Measurements from ENCODE around the gene KIF3C. TPM values are rescaled to one million over a fixed set of nuclear protein-coding genes. Genes with fewer than 3 reads are reported as not detected.

The KIF3C gene
- total and polyA plus RNA-seq, 9 of the 15 experiments (the other 6 are each of a cell fraction or from before 2014, with no cell fraction given): 0.69 to 6.7 (median 3.3) TPM

DNA sequence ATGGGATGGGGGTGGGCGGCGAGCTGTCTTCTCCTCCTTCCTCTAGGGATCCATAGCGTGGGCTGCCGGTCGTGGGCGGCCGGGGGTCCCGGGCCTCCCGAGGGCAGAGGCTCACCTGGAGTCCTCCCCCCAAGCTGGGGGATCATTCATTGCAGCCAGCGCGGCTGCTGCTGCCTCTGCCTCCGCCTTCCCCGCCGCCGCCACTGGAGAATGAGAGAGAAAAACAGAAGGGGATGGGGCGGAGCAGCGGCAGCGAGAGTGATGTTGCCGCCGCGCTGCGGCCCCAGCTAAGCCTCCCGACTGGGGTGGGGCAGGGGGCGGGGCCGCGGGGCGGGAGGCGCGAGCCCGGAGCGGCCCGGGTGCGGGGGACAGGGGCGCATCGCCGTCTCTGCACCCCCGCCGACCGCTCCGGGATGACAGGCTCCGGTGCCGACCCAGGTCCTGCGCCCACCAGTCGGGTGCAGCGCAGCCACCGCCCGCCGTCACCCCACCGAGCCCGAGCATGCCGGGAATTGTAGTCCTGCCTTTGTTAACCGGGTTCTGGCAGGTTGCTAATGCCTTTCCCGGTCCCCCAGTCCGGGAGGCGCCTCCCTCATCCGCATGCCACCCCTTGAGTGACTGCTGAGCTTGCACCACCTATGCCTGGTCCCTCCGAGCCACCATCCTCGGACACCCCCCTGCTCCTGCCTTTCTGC is at the start of gene KIF3C (continued):
- TF ChIP-seq ZBTB2 (IDR thresholded peaks at IDR 0.05) (no peak), FOXM1 (IDR thresholded peaks at IDR 0.05; ENCODE audit: low read depth) (no peak), FOXM1 (CRISPR knock-in tag; IDR thresholded peaks at IDR 0.05; ENCODE audit: low read depth) (no peak), RBFOX2 (IDR thresholded peaks at IDR 0.05; ENCODE audit: low read depth, low read length) (peak; percentile 82), CBX2 (IDR thresholded peaks at IDR 0.05; ENCODE audit: insufficient read depth, low read length, poor library complexity, severe bottlenecking) (no peak), ZNF766 (CRISPR knock-in tag; conservative IDR thresholded peaks at IDR 0.05) (no peak), TGIF2 (CRISPR knock-in tag; IDR thresholded peaks at IDR 0.05) (no peak), TCF3 (CRISPR knock-in tag; IDR thresholded peaks at IDR 0.05) (no peak), EGR1 (conservative IDR thresholded peaks at IDR 0.05) (peak; percentile 70), NR2C2 (CRISPR knock-in tag; IDR thresholded peaks at IDR 0.05) (no peak), NR2C2 (tag; IDR thresholded peaks at IDR 0.05) (peak; percentile 71), LARP7 (IDR thresholded peaks at IDR 0.05) (no peak), ZNF263 (CRISPR knock-in tag; IDR thresholded peaks at IDR 0.05; ENCODE audit: borderline replicate concordance) (peak; percentile 3; the same call in 1 of the 2 replicates), MXI1 (IDR thresholded peaks at IDR 0.05; ENCODE audit: low read depth, low read length) (no peak), RBM34 (IDR thresholded peaks at IDR 0.05; ENCODE audit: borderline replicate concordance, insufficient read depth, low read length) (no peak), NR2C1 (IDR thresholded peaks at IDR 0.05) (no peak), NR2C1 (tag; IDR thresholded peaks at IDR 0.05) (peak; percentile 56; the same call in 1 of the 2 replicates), NCOR1 (IDR thresholded peaks at IDR 0.05) (no peak), ZBTB17 (CRISPR knock-in tag; IDR thresholded peaks at IDR 0.05) (no peak), PRPF4 (IDR thresholded peaks at IDR 0.05; ENCODE audit: insufficient read depth, low read depth, low read length, poor library complexity, severe bottlenecking) (no peak)
- TF ChIP-seq, protein P1, sequence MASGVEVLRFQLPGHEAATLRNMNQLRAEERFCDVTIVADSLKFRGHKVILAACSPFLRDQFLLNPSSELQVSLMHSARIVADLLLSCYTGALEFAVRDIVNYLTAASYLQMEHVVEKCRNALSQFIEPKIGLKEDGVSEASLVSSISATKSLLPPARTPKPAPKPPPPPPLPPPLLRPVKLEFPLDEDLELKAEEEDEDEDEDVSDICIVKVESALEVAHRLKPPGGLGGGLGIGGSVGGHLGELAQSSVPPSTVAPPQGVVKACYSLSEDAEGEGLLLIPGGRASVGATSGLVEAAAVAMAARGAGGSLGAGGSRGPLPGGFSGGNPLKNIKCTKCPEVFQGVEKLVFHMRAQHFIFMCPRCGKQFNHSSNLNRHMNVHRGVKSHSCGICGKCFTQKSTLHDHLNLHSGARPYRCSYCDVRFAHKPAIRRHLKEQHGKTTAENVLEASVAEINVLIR (CRISPR knock-in tag; IDR thresholded peaks at IDR 0.05): no peak
- TF ChIP-seq, protein P2, sequence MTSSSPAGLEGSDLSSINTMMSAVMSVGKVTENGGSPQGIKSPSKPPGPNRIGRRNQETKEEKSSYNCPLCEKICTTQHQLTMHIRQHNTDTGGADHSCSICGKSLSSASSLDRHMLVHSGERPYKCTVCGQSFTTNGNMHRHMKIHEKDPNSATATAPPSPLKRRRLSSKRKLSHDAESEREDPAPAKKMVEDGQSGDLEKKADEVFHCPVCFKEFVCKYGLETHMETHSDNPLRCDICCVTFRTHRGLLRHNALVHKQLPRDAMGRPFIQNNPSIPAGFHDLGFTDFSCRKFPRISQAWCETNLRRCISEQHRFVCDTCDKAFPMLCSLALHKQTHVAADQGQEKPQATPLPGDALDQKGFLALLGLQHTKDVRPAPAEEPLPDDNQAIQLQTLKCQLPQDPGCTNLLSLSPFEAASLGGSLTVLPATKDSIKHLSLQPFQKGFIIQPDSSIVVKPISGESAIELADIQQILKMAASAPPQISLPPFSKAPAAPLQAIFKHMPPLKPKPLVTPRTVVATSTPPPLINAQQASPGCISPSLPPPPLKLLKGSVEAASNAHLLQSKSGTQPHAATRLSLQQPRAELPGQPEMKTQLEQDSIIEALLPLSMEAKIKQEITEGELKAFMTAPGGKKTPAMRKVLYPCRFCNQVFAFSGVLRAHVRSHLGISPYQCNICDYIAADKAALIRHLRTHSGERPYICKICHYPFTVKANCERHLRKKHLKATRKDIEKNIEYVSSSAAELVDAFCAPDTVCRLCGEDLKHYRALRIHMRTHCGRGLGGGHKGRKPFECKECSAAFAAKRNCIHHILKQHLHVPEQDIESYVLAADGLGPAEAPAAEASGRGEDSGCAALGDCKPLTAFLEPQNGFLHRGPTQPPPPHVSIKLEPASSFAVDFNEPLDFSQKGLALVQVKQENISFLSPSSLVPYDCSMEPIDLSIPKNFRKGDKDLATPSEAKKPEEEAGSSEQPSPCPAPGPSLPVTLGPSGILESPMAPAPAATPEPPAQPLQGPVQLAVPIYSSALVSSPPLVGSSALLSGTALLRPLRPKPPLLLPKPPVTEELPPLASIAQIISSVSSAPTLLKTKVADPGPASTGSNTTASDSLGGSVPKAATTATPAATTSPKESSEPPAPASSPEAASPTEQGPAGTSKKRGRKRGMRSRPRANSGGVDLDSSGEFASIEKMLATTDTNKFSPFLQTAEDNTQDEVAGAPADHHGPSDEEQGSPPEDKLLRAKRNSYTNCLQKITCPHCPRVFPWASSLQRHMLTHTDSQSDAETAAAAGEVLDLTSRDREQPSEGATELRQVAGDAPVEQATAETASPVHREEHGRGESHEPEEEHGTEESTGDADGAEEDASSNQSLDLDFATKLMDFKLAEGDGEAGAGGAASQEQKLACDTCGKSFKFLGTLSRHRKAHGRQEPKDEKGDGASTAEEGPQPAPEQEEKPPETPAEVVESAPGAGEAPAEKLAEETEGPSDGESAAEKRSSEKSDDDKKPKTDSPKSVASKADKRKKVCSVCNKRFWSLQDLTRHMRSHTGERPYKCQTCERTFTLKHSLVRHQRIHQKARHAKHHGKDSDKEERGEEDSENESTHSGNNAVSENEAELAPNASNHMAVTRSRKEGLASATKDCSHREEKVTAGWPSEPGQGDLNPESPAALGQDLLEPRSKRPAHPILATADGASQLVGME (CRISPR knock-in tag; IDR thresholded peaks at IDR 0.05): no peak
